ENCODE data around the gene SLC9A3.

GRCh38 chr5:526456-527088, 2.3 kb upstream of the SLC9A3 start:
- TF ChIP-seq EZH2phosphoT487 (IDR thresholded peaks at IDR 0.05; ENCODE audit: low read depth) (no peak), CTCF (IDR thresholded peaks at IDR 0.05; ENCODE audit: low read depth, low read length) (no peak)
